Subcutaneous preadipocyte (primary cell): Measurements from ENCODE around the gene TRAPPC3L. TPM values are rescaled to one million over a fixed set of nuclear protein-coding genes. Genes with fewer than 3 reads are reported as not detected.

ENCODE experiments used
- total RNA-seq: library from RNA; depleted of rRNA; stranded (reverse); fragments of >200 nt; gene quantifications from 2 replicates; pipeline ENCODE4 v1.2.3, GENCODE V29; 2012

Gene TRAPPC3L
- not detected in 2 replicates for total RNA-seq

DNA sequence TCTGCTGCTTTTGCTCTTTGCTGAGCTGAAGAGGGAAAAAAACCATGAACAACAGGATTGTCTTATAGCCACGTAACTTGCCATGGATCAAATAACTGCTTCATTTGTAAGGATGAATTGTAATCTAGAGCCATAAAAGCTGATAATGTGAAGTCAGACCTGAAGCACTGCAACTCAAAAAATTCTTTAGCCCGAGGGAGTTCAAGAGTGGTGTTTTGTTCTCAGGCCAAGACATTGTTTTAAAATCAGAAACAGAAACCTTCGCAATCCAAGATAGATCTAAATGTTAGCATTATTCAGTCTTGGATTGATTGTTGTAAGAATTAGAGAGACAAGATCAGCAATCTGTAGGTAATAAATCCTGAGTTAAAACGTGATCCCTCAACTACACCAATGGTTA lies at the start of gene TRAPPC3L:
TRAPPC3L (minus strand) TSS at position 34 of the 400 bp plus-strand sequence. CDS start 170 bp downstream, outside the sequence.

GRCh38 chr6:116570856-116571682 lies 25.6 kb upstream of the TRAPPC3L start, which contains the start of gene RWDD1:
Gene RWDD1 (plus strand): TSS chr6:116571504. CDS start chr6:116571583, 79 bp downstream.

DNA sequence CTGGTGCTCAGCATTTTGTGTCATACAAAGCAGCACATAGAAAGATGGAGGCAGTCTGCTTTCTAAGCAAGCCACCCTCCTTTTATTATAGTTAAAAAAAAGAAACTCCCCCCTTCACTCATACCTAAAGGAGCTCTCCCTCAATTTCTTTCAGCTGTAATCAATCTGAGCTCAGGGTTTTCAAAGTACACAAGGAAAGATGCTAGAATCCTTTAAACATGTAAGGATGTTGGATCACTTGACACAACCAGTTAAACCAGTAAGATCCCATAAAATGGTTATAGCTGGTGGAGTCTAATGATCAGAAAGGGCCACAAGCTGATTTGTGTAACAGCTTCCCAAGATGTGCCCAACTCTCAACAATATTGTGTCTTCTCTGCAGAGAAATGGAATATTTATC lies 8.0 kb upstream of the TRAPPC3L start, which contains the start of gene CALHM4:
CALHM4 (plus strand) TSS at position 301 of the 400 bp plus-strand sequence; CDS start at position 344, 43 bp downstream.

GRCh38 chr6:116511424-116512110 lies 33.9 kb downstream of the TRAPPC3L start, which contains the start of gene CALHM5:
Gene CALHM5 (plus strand): TSS chr6:116511639. CDS start chr6:116511697, 58 bp downstream.

GRCh38 chr6:116461331-116461931 lies 84.1 kb downstream of the TRAPPC3L start, which contains the start of gene CALHM6:
Gene CALHM6 (plus strand): TSS chr6:116461375. CDS start chr6:116461930, 555 bp downstream.

Other genes with a start within 250 kb of the TRAPPC3L start
- 37.5 and 50.4 TPM in 2 replicates for gene DSE, start 174.7 kb downstream of the TRAPPC3L start, total RNA-seq
- gene CALHM6, start 84.3 kb downstream of the TRAPPC3L start, total RNA-seq: 0.59 and 1.5 TPM in 2 replicates
- gene CALHM5, start 34.0 kb downstream of the TRAPPC3L start, total RNA-seq: 3.3 and 4.0 TPM in 2 replicates
- gene CALHM4, start 8.1 kb upstream of the TRAPPC3L start, total RNA-seq: not detected in 2 replicates
- gene RWDD1, start 25.8 kb upstream of the TRAPPC3L start, total RNA-seq: 29.1 and 29.8 TPM in 2 replicates
- gene RSPH4A, start 70.8 kb upstream of the TRAPPC3L start, total RNA-seq: under 0.01 and 0.20 TPM in 2 replicates
- 10.3 and 11.5 TPM in 2 replicates for gene ZUP1, start 123.1 kb upstream of the TRAPPC3L start, total RNA-seq
- gene KPNA5, start 135.5 kb upstream of the TRAPPC3L start, total RNA-seq: 4.4 and 5.1 TPM in 2 replicates
- 0.73 and 3.7 TPM in 2 replicates for gene FAM162B, start 220.0 kb upstream of the TRAPPC3L start, total RNA-seq